Activated CD4-positive, CD25-positive, alpha-beta regulatory T cell treated with anti-CD3 and anti-CD28 coated beads, Interleukin-2, amount 50 U/mL, for 72 hours (primary cell): Measurements from ENCODE around the gene TRIM8.

Experiments used
- DNase-seq: peaks from one replicate; pipeline ENCODE4 v3.0.0; 2021

Gene TRIM8

GRCh38 chr10:102634686-102635085, 9.6 kb upstream of the TRIM8 start:
- DNase-seq = no peak

- DNase-seq = no peak
Observed at GRCh38 chr10:102635377-102635776, 8.9 kb upstream of the TRIM8 start.

DNA sequence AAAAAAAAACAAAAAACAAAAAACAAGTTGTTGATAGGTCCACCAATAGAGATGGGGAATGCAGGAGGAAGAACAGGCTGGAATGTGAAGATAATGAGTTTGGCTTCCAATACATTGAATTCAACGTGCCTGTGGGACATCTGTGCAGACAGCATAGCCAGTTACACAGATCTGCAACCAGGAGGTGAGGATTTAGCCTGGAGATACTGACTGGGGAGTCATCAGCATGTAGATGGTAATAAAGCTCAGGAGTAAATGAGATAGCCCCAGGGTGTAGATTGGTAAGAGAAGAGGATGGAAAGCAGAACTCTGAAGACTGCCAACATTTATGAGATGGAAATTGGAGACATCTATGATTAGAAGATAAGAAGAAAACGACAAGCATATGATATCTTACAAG, 4.7 kb upstream of the TRIM8 start:
- no peak for DNase-seq

- no peak for DNase-seq
Observed at GRCh38 chr10:102641402-102641801, 2.9 kb upstream of the TRIM8 start.

GRCh38 chr10:102641880-102642735, 2.2 kb upstream of the TRIM8 start:
- DNase-seq = peak; percentile 95

- peak; percentile 47 for DNase-seq
Observed at GRCh38 chr10:102642736-102643335, 1.4 kb upstream of the TRIM8 start.

GRCh38 chr10:102643336-102644065, 778 bp upstream of the TRIM8 start:
- no peak for DNase-seq

GRCh38 chr10:102644646-102645387, 538 bp downstream of the TRIM8 start:
- DNase-seq = peak; percentile 80

DNA sequence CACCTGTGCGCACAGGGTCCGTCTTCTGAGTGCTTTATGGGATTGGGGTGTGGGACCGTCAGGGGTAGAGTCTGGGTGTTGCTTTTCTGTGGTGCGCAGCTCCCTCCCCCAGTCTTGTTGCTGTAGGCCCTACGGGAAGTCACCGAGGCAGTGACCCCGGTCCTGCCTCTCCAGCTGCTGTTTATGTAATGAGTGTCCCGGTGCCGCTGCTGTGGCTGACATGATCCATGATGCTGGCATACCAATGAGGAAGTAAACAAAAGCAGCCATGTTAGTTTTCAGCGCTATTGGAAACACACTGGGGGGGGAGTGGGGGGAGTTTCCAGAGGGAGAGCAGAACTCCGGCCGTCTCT, 1.1 kb downstream of the TRIM8 start:
- peak; percentile 53 for DNase-seq

DNA sequence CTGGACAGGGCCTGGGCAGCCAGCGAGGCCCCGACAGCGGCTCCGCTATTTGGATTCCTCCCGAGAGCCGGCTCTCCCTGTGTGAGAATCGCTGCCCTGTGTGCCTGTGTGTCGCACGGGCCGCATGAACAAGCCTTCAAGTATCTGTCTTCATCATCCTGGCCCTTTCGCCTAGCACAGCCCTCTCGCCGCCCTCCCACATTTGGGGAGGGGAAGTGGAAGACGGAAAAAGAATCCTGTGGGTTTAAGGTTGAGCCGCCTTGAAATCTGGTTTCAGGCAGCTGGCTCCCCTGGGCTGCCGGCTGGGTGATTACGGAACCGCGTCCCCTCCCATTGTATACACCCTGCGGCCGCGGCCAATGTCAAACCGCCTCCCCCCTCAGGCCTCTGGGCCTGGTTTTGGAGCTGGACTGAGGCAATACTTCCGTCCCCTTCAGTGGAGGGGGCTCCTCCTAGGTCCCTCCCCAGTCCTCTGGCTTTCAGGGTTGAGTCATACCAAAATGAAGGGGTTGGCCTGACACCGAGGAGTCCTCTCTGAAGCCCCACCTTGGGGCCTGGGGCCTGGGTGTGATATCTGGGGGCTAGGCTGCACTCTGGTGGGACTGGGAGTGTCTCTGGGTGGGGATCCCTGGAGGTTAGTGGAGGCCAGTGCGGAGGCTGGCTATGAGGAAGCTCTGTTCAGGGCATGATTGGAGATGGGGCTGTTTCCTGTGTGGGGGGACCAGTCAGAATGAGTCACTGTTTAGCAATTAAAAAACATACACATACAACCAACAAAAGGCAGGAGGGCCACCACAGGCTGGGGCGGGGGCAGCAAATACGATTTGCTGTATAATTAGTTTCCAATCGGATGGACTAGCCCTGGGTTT, 1.7 kb downstream of the TRIM8 start:
- peak; percentile 69 for DNase-seq

DNA sequence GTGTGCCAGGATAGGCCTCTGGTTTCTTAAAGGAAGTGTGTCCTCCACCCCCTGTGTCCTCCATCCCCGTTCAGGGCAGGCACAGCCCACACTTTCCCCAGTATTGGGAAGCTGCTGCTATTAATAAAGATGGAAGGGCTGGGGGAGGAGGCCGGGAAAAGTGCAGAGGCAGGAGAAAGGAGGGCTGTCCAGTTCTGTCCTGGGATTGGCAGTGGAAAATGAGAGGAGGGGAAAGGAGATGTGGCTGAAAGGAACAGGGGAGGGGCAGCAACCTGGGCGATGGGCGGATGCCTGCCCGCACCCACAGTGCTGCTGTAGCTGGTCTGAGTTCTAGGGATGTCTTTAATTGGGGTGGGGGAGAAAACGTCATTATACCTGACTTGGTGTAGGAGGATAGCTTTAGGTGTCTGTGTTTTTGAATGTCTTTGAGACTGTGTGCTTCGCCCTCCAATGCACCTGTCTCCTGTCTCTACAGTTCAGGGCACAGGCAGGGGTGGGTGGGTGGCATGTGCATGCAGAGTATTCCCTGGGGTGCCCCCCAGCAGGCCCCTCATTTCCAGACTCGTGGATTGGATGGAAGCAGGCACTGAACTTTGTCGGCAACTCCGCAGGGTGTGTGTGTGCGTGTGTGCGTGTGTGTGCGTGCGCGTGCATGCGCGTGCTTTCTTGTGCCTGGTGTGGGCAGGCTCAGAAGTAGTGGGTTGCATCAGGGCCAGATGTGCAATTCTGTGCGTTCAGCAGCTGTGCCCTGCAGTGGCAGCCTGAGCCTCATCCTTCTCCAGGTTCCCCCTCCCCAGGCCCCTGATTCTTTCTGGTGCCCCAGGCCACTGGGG, 2.5 kb downstream of the TRIM8 start:
- DNase-seq = peak; percentile 47

DNA sequence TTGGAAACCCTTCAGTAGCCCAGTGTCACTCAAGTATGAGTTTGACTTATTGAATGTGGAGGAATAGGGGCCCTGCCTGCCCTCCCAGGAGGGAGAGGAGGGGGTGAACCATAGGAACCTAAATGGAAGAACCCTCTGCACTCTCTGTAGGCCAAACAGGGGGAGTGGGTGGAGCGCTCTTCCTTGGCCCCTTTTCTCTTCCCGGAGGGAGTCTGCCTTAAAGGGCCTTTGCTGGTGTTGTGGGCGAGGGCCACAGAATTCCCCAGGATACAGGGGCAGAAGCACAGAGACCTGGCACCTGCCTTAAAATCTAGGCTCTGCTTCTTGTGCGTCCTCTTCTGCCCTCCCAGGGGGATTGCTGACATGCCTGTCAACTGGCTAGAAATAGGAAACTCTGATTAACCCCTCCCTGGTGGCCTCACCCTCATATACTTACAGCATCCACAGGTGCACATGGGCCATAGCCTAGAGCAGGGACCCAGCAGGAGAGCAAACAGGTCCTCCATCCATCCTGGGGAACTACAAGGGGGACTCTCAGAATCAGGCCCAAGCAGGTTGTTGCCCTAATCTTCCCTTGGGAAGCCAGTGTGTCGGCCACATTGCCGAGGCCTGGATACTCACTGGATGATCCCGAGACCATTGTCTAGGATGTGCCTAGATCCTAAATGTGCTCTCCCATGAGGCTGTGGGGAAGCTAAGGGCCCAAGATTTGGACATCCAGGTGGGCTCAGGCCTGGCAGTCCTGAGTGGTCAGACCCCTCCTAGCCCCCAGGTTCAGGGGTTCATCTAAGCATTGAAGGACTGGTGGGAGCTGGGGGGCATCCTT, 3.4 kb downstream of the TRIM8 start:
- no peak for DNase-seq

DNA sequence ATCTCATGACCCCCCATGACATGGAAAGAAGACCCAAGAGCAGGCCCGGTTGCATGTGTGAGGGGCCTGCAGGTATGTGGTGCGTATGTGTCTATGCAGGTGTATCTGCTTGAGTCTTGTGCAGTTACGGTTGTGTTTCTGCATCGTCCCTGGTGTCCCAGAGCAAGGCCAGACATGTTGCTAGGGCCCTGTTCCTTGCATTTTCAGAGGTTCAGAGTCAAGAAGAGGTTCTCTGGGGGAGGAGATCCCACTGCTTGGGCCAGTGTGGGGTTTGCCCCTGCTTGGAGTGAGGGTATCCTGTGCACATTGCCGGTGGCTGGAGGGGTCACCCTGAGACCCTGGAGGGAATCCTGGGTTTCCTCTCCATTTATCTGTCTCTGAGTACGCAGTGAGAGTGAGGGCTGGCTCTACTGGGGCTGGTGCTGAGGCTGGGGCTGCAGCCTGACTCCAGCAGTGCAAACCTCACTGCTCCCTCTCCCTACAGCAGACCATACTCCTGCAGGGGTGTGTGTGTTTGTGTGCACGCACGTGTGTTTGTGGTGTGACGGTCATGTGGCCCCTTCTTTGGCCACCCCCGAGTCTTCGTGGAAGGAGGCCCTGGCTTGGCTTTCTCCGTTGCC, 4.1 kb downstream of the TRIM8 start:
- no peak for DNase-seq

DNA sequence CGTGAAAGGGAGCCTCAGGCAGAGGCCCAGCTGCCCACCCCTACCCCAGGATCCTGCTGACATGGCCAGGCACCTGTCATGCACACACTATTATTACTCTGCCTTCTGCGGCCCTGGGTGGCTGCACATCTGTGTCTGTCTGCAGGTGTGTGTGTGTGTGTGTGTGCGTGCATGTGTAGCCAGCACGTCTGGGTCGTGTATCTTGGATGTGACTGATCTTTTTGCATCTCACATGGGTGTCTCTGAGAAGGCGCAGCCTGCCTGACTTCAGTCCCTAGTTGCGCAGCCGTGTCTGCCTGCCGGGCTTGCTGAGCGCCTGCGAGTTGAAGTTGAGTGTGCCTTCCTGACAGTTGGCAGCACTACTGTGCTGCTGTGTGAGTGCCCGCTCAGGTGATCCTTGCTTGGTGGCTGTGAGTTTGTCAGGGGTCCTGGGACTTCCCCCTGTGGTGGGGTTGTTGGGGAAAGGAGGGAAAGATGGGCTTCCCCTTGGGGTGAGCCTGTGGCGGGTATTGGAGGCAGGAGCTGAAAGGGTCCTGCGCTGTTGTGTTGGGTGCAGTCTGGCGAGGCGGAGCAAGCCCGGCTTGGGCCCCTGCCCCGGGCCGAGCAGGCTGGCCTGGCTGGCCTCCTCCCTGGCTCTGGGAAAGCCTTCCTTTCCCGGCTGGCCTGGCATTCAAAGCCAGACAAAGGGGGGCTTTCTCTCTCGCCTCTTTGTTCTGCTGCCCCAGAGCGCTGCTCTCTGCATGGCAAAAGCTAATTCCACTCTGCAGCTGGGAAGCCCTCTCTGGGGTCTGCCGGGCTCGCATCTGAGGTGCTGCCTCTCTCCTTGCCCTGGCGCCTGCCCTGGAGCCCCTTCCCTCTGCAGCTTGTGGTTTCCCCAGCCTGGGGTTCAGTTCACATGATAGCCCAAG, 4.9 kb downstream of the TRIM8 start:
- DNase-seq = no peak

GRCh38 chr10:102649797-102650654, 5.7 kb downstream of the TRIM8 start:
- DNase-seq = no peak

DNA sequence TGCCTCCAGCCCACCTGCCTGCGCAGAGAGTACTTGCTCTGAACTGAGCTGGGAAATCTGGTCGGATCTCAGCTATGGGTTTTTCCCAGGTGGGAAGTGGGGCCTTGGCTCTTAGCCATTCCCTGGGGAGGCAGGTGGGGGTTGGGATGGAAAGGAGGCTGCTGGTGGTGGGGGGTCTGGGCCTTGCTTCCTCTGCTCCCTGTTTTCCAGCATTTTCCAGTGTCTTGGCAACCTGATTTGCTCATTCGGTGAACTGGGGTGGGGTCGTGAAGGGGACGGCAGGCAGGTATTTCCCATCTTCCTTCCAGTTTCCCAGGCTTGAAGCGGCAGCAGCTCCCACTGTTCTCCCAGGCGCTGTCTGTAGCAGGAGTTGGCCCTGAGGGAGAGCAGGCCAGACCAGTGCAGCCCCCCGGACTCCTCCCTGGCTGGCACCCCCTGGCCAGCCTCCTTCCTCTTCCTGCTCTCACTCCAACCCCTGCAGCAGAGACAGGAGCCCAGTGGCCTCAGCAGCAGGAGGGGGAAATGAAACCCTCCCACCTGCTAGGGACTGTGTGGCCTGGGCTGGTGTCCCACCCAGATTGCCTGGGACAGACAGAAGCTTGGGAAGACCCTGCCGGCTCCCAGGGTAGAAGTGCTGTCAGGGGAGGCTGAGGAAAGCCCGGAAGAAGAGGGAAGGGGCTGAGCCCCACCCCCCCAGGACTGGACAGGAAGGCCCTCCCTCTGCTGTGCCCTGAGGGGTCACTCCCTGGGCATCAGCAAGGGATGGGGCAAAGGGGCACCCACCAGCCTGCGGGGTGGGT, 6.6 kb downstream of the TRIM8 start:
- DNase-seq = no peak
